ENCODE data around the gene NAV1.
"Not testable (repeated sequence)": the region's sequence is repeated elsewhere in the genome, so short reads cannot be mapped to it uniquely, and the experiment has no call there.

Gene NAV1, protein sequence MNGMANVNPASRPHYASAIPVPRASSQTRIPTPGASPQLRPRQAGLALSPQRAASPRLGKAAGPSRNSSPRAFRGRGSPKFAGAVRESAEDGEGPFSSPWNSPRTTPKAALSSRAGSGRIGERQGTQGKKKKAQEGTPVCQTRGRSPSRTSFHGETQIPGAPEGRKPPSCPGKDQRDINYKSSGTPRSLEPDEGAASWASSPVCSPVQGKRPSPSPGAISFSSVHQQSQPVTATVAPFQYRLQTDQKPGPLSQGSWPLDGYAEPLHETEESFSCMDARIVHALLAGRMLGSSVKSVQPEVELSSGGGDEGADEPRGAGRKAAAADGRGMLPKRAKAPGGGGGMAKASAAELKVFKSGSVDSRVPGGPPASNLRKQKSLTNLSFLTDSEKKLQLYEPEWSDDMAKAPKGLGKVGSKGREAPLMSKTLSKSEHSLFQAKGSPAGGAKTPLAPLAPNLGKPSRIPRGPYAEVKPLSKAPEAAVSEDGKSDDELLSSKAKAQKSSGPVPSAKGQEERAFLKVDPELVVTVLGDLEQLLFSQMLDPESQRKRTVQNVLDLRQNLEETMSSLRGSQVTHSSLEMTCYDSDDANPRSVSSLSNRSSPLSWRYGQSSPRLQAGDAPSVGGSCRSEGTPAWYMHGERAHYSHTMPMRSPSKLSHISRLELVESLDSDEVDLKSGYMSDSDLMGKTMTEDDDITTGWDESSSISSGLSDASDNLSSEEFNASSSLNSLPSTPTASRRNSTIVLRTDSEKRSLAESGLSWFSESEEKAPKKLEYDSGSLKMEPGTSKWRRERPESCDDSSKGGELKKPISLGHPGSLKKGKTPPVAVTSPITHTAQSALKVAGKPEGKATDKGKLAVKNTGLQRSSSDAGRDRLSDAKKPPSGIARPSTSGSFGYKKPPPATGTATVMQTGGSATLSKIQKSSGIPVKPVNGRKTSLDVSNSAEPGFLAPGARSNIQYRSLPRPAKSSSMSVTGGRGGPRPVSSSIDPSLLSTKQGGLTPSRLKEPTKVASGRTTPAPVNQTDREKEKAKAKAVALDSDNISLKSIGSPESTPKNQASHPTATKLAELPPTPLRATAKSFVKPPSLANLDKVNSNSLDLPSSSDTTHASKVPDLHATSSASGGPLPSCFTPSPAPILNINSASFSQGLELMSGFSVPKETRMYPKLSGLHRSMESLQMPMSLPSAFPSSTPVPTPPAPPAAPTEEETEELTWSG (N-terminal part only)

DNA sequence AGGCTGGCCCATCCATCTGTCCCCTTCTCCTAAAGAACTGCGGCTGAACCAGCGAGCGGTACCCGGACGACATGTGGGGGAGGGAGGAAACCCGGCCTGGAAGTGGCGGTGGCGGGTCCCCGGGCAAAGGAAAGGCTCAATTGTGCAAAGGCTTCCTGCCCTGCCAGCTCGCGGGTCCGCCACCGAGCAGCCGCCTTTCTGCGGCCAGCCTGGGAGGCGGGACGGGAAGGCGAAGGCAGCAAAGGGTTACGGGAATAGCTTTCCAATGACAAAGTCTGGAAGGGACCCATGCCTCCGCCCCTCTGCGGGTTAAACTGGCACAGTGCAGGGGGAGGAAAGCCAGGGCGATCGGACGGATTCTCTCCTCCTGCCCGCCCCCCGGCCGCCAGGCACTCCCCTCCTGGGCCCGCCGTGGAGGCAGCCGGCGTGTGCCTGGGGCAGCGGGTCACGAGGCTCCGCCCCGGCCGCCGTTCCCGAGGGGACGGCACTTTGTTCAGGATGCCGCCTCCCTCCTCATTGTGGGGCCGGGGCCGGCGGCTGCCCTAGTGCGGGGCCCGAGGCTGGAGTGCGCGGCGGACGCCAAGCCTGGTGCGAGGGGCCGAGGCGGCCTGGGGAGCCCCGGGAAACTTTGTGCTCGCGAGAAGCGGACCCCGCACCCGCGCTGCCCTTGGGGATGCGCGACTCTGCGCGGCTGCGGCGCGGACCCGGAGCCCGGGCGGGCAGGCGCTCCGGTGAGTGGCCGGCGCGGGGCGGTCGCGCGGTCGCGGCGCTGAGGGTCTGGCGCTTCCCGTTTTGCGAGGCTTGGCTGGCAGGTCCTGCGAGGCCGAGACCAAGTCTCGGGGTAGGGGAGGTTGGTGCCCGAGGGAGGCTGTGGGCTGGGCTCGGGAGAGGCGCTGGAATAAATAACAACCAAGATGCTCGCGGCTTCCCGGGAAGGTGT lies at the start of gene NAV1:
TSS of gene NAV1 (plus strand) at position 516 of the 940 bp plus-strand sequence. CDS start 83,758 bp downstream, outside the sequence.
- no peak for DNase-seq (ENCODE audit: low read depth)

DNA sequence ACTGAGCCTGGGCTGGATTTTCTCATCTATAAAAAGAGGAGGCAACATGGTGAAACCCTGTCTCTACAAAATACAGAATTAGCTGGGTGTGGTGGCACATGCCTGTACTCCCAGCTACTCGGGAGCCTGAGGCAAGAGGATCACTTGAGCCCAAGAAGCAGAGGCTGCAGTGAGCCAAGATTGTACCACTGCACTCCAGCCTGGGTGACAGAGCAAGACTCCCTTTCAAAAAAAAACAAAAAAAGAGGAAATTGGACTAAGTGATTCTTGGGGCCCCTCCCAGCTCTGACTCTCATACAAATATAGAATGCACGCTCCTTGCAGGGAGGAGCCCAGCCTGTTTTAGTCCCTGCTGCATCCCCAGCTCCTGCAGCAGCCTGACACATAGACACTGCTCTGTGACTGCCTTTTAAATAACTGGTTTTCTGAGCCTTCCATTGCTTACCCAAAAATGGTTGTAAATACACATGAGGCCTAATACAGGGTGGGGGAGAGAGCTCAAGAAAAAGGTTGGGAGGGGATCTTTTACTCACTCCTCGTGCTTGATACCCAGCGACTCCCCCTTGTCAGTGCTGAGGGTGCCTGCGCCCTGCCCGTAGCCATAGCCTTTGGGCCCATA lies 49.2 kb upstream of the NAV1 start:
- no peak for DNase-seq (ENCODE audit: low read depth)

- no peak for DNase-seq (ENCODE audit: low read depth)
Measured at GRCh38 chr1:201490708-201491131, 48.2 kb upstream of the NAV1 start.

GRCh38 chr1:201491896-201492511 lies 46.9 kb upstream of the NAV1 start:
- DNase-seq (ENCODE audit: low read depth): no peak

GRCh38 chr1:201493026-201493656 lies 45.8 kb upstream of the NAV1 start:
- DNase-seq (ENCODE audit: low read depth): not testable (repeated sequence)

- no peak for DNase-seq (ENCODE audit: low read depth)
Measured at GRCh38 chr1:201493757-201494617, 44.9 kb upstream of the NAV1 start.

GRCh38 chr1:201495551-201496295 lies 43.2 kb upstream of the NAV1 start:
- DNase-seq (ENCODE audit: low read depth): no peak

DNA sequence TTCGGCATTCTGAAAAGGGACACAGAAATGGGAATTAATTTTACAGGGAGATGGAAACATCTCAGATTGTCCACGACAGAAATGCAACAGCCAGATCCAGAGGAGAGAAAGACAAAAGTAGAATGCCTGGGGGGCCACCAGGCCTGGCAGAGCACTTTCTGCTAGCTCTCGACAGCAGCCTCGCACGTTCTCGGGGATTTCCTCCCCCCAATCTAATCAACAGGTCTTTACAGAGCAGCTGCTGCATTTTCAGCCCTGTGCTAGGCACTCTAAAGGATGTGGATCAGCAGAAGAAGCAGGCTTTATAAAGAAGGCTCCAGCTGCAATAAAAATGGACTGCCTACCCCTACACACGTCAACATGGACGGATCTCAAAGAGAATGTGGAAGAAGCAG lies 42.6 kb upstream of the NAV1 start:
- no peak for DNase-seq (ENCODE audit: low read depth)

- DNase-seq (ENCODE audit: low read depth): no peak
Measured at GRCh38 chr1:201497935-201498509, 40.9 kb upstream of the NAV1 start.

DNA sequence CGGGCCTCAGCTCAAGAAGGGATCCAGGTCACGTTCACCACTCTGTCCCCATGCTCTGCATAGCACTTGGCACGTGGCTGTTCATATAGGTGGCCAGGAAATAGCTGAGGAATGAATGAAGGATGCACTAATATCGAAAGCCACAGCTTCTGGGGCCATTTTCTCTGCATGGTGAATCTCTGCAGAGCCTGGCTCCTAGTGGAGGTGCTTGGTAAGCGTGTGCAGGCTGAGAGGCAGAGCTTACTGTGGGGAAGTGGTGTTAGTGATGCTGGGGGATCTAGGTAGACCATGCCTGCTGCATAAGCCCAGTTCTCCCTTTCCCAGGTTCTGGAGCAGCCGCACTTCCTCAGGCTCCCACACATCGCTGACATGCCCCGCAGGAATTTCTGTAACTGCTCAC lies 40.3 kb upstream of the NAV1 start:
- no peak for DNase-seq (ENCODE audit: low read depth)

GRCh38 chr1:201499191-201499590 lies 39.7 kb upstream of the NAV1 start:
- DNase-seq (ENCODE audit: low read depth): no peak

DNA sequence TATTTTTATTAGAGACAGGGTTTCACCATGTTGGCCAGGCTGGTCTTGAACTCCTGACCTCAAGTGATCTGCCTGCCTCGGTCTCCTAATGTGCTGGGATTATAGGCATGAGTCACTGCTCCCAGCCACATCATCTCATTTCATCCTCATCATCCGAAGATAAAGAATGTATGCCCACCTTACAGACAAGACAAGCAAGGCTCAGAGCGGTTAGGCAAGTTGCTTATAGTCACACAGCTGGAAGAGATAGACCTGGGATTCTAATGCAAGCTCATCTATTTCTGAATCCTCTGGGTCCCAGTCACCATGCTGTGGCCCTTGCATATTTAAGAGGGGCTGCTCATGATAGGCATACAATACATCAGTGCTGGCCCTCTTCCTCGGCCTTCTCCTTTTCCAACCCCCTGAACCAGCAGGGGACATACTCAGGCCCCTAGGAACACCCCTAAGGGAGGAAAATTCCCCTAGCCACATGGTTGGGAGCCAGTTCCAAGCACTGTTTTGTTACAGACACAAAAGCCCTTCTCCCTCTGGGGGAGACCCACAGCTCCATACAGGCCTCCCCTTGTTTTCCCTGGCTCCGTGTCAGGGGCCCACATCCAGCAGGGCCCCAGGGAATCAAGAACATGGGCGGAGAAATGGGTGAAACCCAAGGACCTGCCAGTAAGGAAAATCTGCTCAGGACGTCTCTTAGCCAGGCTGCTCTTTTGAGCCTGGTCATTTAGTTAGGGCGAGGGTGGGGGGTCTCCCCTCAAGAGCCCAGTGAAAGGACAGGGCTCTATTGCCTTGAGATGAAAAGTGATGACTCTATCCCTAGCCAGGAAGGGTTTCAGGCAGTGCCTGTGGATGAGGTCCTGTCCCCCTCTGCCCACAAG lies 38.9 kb upstream of the NAV1 start:
- DNase-seq (ENCODE audit: low read depth): no peak

DNA sequence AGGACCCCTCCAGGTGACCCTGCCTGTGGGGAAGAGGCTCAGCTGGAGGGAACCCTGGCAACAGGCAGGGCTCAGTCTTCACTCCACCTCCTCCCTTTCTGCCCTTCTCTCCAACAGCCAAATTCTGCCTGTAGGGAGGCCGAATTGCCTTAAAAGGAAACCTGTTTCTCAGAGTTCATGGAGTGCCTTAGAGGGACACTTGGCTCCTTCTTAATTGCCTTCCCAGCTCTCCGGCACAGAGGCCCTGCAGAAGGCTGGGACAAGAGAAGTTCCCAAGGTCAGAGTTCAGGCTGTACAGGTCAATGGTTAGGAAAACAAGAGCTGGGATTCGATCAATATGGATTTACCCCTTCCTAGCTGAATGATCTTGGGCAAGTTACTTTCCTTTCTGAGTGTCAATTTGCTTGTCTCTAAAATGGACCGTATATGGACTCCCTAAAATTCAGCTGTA lies 38.2 kb upstream of the NAV1 start:
- no peak for DNase-seq (ENCODE audit: low read depth)

- DNase-seq (ENCODE audit: low read depth): no peak
Measured at GRCh38 chr1:201501144-201501543, 37.8 kb upstream of the NAV1 start.

- no peak for DNase-seq (ENCODE audit: low read depth)
Measured at GRCh38 chr1:201501812-201502510, 37.0 kb upstream of the NAV1 start.

DNA sequence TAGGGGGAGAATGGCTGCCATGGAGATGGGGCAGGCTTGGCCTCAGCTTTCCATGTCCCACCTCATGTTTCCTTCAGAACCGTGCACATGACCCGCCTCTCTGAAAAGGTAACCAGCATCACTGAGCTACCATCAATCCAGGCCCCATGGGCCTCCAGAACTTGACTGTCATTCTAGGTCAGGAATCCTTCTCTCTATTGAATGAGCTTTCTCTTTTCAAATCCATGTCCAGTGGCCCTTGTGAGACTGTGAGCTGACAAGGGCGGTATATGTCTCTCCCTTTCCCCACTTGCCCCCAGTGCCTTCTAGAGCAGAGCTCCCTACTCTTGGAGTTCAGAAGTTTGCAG lies 36.4 kb upstream of the NAV1 start:
- no peak for DNase-seq (ENCODE audit: low read depth)
